ENCODE measurements around the gene UQCRC1. TPM values are rescaled to one million over a fixed set of nuclear protein-coding genes. Genes with fewer than 3 reads are reported as not detected.

UQCRC1 gene
- total and polyA plus RNA-seq, 2 of the 8 experiments (the other 6 are each of a cell fraction or from before 2014, with no cell fraction given) = 310 to 720 TPM

DNA sequence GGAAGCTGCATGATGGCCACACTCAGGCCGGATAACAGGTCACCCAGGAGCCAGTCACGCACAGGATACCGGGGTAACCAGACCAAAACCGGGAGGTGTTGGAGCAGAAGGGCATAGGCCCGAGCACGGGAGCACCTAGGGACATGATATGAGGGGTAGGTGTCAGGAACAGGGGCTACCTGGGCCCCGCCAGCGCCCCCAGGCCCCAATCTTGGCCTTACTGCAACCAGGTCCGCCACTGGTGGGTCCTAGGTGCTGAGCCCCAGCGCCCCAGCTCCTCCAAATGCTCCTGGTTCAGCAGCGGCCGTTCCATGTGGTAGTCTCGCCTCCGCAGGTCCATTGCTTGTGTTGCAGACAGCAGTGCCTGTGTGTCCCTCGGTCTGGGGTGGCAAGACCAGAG, 23.8 kb upstream of the UQCRC1 start:
- H4K20me1 ChIP-seq (replicated peaks in 1 of 2; ENCODE audit: control insufficient read depth in 1 of 2, insufficient read depth in 2 of 2, low read length in 2 of 2) = peaks cover 5 to 25% of the 10 kb centered on the region in 2 experiments
- DNase-seq (ENCODE audit: low read depth in 1 of 2, low spot score in 2 of 2) = no peak
- peaks cover 0 to 9% of the 10 kb centered on the region in 2 experiments; a peak in 1 of 4 replicates for H3K79me2 ChIP-seq (ENCODE audit: control insufficient read depth in 1 of 2, insufficient read depth in 2 of 2, low read length in 2 of 2)
- H2BK5ac ChIP-seq (ENCODE audit: low read depth, low read length) = no peak overlapping the region
- no peak overlapping the region for H2AK5ac ChIP-seq (ENCODE audit: low read depth, low read length)
- ChIA-PET CTCF (ENCODE audit: partially characterized antibody) (interaction anchor here (0.6 to 5.8 kb wide), 7 partner anchors 8 to 1000 kb away, joined by 3 to 49 read pairs (median 23); partner anchors contain the start of genes CELSR3, PFKFB4 and UQCRC1), POLR2A (ENCODE audit: partially characterized antibody) (interaction anchor here (1.0 to 9.8 kb wide), 6 partner anchors 10 to 75 kb away, joined by 6 to 111 read pairs (median 52); partner anchors contain the start of genes CELSR3, TMEM89 and UQCRC1)
- FAIRE-seq = no peak
- H3K18ac ChIP-seq (ENCODE audit: extremely low read depth, low read length) = no peak overlapping the region
- no peaks in the 10 kb centered on the region; a peak in 1 of 7 replicates for H3K27me3 ChIP-seq (replicated peaks in 1 of 4; ENCODE audit: control insufficient read depth in 3 of 4, extremely low read depth in 1 of 4, insufficient read depth in 3 of 4, low read length in 3 of 4)
- peaks cover 3 to 6% (median 5%) of the 10 kb centered on the region in 4 experiments for H3K4me1 ChIP-seq (replicated peaks in 1 of 4; ENCODE audit: control insufficient read depth in 3 of 4, insufficient read depth in 4 of 4, low read length in 3 of 4)
- H3K56ac ChIP-seq (replicated peaks; ENCODE audit: insufficient read length, low read depth, low read length) = no peak overlapping the region
- H3K4me3 ChIP-seq (ENCODE audit: extremely low read depth in 1 of 4, insufficient read depth in 2 of 4, low read depth in 3 of 4, low read length in 4 of 4) = no peak overlapping the region
- H2BK15ac ChIP-seq (ENCODE audit: low read length) = no peak overlapping the region
- peaks cover 7% of the 10 kb centered on the region for H3K79me1 ChIP-seq (ENCODE audit: low read depth, low read length)
- H4K91ac ChIP-seq (replicated peaks; ENCODE audit: insufficient read length, low read length) = no peak overlapping the region
- no peak overlapping the region for H2AFZ ChIP-seq (ENCODE audit: low read length)
- no peak overlapping the region for H2BK20ac ChIP-seq (ENCODE audit: low read length)
- no peak overlapping the region for H3K9ac ChIP-seq (replicated peaks in 1 of 4; ENCODE audit: extremely low read depth in 1 of 4, low read depth in 3 of 4, low read length in 3 of 4)
- H3K14ac ChIP-seq (ENCODE audit: insufficient read length) = no peak overlapping the region
- no peak overlapping the region for H3K23ac ChIP-seq (ENCODE audit: insufficient read length)
- H4K5ac ChIP-seq (ENCODE audit: insufficient read length, low read depth, low read length) = no peak overlapping the region
- no peaks in the 10 kb centered on the region for H3K9me3 ChIP-seq (ENCODE audit: insufficient read depth in 2 of 2, low read depth in 1 of 2, low read length in 1 of 2)
- no peak overlapping the region for H4K8ac ChIP-seq (ENCODE audit: extremely low read depth, insufficient read depth, low read length)
- no peak overlapping the region for H2BK12ac ChIP-seq (ENCODE audit: low read depth, low read length)
- no peak overlapping the region for H3K27ac ChIP-seq (ENCODE audit: low read depth, low read length)
- H3K4ac ChIP-seq (replicated peaks; ENCODE audit: insufficient read length, low read depth, low read length) = no peak overlapping the region
- peaks cover 17 to 35% (median 30%) of the 10 kb centered on the region in 4 experiments for H3K36me3 ChIP-seq (ENCODE audit: control insufficient read depth in 2 of 4, insufficient read depth in 4 of 4, low read length in 3 of 4)
- no peak overlapping the region for H3K4me2 ChIP-seq (ENCODE audit: insufficient read depth in 1 of 2, low read depth in 2 of 2, low read length in 2 of 2)
- H3K23me2 ChIP-seq (ENCODE audit: low read depth, low read length) = peaks cover 2% of the 10 kb centered on the region; the same call in 1 of the 2 replicates
- no peak overlapping the region for H2BK120ac ChIP-seq (replicated peaks; ENCODE audit: low read depth, low read length)
- TF ChIP-seq BRCA1 (IDR thresholded peaks at IDR 0.05; ENCODE audit: low read depth, low read length) = no peak
- 93% methylated on average over 15 of the region's 15 CpGs; no CpG with 5 or more reads in 1 of the 2 experiments for WGBS, 2 experiments (ENCODE audit: extremely low coverage in 1 of 2, insufficient coverage in 1 of 2, insufficient read length in 1 of 2, insufficient replicate concordance in 2 of 2, low coverage in 1 of 2, low lambda C conversion rate in 2 of 2, missing lambda C conversion rate in 1 of 2)

Measured in H1 (cell line).